Activated T-helper 9 cell treated with anti-CD3 and anti-CD28 coated beads, Interleukin-2, amount 50 U/mL, for 16 hours (primary cell): ENCODE results near the gene BOLA3.
"Not testable (repeated sequence)": the region's sequence is repeated elsewhere in the genome, so short reads cannot be mapped to it uniquely, and the experiment has no call there.

ENCODE experiments used
- DNase-seq: peaks from one replicate; pipeline ENCODE4 v3.0.0-alpha.2; 2020; ENCODE audit warnings: low read depth

BOLA3 gene

DNA sequence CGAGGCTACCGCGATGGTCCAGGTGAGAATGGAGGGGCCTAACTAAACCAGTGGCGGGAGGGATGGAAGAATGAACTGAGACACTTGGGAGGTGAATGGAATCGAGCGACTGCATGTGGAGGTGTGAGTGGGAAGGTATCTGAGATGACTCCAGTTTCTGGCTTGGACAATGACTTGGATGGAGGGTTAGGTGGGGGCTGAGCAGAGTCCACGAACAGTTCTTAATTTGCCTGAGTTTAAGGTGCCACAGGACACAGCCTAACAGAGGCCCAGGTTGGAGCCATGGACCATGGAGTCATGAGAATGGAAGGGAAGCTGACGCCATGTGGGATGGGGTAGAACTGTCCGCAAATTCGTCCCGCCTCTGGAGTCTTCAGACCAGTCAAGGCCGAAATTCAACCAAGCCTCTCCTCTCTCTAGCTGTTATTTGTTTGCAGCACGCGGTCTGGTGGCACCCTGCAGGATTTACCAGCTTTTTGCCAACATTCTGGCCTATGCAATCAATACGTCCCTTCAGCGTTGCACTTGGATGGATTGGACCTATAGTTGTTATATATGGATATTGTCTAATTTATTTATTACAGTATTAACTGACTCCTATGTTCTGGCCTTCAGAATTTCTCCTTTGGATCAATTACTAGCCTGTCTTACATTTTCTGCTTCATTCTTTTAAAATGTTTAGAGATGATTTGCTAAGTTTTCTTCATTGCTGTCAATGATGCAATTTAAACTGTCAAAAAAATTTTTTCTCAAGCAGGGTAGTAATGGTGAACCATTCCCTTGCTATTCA is 940 bp upstream of the BOLA3 start:
- DNase-seq: no peak

- peak; percentile 25 for DNase-seq
Observed at GRCh38 chr2:74146929-74147726, 584 bp downstream of the BOLA3 start.

DNA sequence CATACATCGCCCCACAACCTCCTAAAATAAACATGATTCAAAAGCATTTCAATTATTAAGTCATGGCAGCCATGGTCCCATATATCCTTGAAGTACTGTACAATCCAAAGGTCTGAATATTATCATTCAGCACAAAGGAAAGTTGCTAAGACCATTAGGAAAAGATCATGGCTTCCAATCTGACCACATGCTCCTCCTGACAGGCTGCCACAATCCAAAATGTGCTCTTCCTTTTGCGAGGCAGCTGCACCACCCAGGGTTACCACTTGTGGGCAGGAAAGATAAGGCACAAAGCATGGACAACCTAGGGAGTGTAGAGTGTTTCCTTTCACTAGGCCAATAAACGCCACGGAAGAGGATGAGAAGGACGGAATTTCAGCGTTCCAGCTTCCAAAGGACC is 5.4 kb downstream of the BOLA3 start:
- DNase-seq: no peak

DNA sequence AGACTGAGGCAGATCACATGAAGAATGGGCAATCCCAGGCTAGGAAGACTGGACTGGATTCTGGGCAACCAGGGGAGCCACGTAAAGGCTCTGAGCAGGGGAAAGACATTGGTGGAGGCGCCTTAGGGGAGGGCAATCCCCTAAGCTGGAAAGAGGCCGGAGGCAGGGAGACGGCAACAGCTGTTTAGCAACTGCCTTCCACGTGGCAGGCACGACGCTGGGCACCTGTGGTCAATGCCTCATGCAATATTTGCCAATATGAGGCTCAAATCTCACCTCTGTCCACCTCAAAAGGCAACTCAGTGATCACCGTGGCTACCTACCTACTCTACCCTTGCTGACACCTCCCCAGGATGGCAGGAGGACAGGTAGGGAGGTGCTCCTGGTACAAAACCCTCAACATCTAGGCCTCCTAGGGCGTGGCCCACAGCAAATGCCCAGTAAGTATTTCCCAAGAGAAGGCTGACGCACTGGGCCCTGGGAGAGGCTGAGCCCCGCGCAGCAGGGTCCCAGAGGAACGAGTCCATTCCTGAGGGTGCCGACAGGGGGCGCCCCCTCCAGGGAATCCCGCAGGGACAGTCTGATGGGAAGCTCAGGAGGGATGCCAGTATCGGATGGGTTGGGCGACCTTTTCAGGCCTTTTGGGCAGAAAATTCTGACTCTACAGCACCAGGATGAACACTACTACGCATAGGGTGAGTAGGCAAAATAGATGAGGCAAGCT is 8.9 kb downstream of the BOLA3 start:
- no peak for DNase-seq

- no peak for DNase-seq
Observed at GRCh38 chr2:74137651-74138599, 9.8 kb downstream of the BOLA3 start.

- no peak for DNase-seq
Observed at GRCh38 chr2:74131901-74132300, 15.8 kb downstream of the BOLA3 start.

- no peak for DNase-seq
Observed at GRCh38 chr2:74130211-74130995, 17.3 kb downstream of the BOLA3 start.

DNA sequence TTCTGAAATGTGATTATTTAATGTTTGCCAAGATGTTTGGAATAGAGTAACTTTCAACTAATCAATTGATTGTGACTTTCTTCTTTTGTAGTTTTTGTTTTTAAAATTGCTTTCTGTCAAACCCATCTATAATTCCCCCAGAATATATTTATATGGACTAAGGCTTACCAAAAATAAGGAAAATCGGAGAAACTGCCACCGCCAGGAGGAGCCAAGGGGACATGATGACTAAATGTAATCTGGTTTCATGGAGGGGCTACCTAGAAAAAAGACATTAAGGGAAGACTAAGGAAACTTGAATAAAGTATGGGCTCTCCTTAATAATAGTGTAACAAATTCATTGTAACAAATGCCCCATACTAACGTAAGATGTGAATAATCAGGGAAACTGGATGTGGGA is 19.5 kb downstream of the BOLA3 start:
- DNase-seq: no peak

- DNase-seq: not testable (repeated sequence)
Observed at GRCh38 chr2:74123955-74124354, 23.8 kb downstream of the BOLA3 start.

- not testable (repeated sequence) for DNase-seq
Observed at GRCh38 chr2:74121846-74122245, 25.9 kb downstream of the BOLA3 start.

GRCh38 chr2:74119912-74120825 is 27.5 kb downstream of the BOLA3 start:
- DNase-seq: peak; percentile 78

DNA sequence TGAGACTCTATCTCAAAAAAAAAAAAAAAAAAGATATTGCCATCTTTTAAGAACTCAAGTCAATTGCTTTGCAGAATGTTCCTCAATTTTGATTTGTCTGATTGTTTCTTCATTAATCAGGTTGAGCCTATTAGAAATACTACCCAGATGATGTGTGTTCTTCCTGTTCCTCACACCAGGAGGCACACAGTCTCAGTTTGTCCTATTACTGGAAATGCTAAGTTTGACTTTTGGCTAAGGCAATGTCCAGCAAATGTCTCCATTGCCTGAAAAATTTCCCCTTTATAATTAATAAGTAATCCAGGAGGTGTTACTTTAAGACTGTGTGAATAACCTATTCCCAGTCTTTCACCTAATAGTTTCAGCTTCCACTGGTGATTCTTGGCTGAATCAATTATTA is 28.4 kb downstream of the BOLA3 start:
- no peak for DNase-seq

- no peak for DNase-seq
Observed at GRCh38 chr2:74111380-74111779, 36.3 kb downstream of the BOLA3 start.

- DNase-seq: no peak
Observed at GRCh38 chr2:74110537-74110936, 37.2 kb downstream of the BOLA3 start.

DNA sequence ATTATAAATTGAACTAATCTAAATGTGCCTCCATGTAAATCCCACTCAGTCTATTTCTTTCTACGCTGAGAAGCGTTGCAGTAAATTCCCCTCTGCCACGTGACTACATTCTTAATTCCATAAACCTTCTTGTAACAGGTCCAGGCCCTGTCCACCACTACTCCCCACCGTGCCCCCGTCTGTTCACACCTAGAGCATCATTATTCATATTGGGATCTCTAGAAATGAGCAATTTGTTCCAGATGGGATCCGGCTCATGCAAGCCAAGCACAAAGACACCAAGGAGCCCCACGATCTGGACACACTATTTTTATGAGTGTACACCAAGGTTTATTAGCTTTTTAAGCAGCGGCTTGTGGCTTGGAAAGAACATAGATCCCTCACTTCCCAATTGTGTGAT is 38.2 kb downstream of the BOLA3 start:
- no peak for DNase-seq

DNA sequence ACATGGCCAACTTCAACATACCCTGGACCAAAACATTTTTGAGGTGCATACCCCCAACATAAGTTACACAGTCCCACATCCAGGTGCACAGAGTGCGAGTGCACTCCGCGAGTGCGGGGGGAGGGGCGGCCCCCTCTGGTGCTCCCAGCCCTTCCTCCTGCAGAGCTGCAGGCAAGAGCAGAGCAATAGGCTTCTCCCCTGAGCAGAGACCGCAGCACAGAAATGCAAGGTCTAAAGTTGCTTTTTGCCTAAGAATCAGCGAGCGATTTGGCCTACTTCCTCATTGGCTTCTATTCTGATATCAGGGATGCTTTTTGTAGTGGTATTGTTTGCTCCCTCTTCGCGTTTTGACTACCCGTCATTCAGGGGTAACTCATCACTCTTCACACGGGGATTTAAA is 40.6 kb downstream of the BOLA3 start:
- DNase-seq: no peak

DNA sequence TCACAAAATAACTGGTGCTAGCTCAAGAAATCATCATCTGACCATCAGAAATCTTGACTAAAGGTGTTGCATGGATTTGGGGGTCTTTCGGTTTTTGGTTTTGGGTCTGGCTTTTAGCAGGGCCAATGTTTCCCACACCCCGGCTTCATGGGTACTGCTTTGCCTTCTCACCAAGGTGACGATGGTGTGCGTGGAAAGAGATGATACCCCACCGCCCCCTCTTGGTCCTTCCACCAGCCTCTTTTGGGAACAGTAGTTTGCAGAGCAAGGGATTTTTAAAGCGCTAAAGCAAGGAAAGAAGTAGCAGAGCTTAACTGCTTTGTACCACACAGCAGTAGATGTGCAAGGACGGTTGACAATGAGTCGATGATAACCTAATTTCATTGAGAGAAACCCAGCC is 42.3 kb downstream of the BOLA3 start:
- DNase-seq: no peak

DNA sequence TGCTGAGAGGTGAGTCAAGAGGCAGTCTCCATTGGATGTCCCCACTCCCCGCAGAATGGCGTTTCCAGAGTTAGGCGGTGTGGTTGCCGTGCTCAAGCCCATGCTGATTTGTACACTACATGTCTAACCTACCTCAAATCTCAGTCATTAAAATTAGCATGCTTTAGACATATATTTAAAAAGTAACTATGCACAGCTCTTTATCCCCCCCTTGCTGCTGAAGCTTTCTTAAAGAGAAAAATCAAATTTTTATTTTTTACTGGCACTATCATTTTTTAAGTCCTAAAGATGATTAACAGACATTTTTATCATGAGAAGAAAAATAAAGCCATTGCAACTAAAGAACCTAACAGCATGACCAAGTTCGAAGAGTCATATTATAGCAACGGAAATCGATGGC is 42.9 kb downstream of the BOLA3 start:
- DNase-seq: no peak

DNA sequence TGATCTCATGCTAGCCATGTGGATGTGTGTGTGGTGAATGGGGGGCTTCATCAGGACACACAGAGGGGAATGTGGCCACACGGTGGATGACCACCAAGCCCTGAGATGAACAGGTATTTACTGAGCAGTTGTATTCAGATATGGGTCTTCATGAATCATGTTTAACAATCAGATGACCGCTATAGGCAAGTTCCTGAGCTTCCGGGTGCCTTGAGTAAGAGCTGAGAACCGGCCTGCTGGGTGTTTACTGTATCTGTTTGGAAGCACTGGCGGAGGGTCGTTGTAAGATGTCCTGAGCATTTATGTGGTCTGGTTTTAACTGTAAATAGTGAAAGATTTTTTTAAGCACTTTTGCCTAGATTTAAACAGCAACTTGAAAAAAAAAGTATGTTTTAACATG is 43.9 kb downstream of the BOLA3 start:
- DNase-seq: no peak

DNA sequence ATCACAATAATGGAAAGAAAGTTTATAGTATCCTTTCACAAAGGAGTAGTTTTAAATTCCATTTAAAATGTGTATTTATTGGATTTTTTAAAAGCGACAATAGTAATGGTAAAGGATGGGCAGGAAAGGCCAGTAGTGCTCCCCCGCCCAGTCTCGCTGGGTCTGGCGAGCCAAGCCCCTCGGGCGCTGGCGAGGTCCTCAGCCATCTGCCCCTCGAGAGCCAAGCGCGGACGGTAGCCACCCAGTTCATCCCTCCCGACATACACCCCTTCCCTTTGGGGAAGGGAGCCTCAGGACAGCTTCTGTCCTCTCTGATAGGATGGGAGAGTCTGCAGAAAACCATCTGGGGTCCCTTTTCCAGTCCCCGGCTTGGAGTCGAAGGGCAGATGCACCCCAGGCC is 45.2 kb downstream of the BOLA3 start:
- no peak for DNase-seq
